IMR-90 (cell line): ENCODE data around the gene ASH1L. TPM values are rescaled to one million over a fixed set of nuclear protein-coding genes. Genes with fewer than 3 reads are reported as not detected.

Source experiments
- ATAC-seq: fragments of 200-7000 bp; cut with Tn5 transposase; 2 replicates; pipeline ENCODE4 v1.9.1; 2020; ENCODE audit warnings: low read depth, mild to moderate bottlenecking, moderate library complexity
- BruUV-seq: library from RNA; stranded (reverse); fragments of 400-500 nt; replicated peaks from 2 replicates; lab custom pipeline; 2021; lab: Mats Ljungman, UMichigan
- CTCF ChIA-PET: fragments of 300-600 bp; formaldehyde crosslinking; extraction: SDS; loops from one replicate; lab custom pipeline; 2021; ENCODE audit warnings: antibody characterized with exemption; lab: Yijun Ruan, JAX
- POLR2A ChIA-PET: fragments of 300-600 bp; sonication (Branson Sonifier 250); formaldehyde crosslinking; loops from one replicate; lab custom pipeline; 2022; ENCODE audit warnings: antibody characterized with exemption; ENCODE audit not compliant: unreplicated experiment; lab: Charles Lee
- DNase-seq: peaks from one replicate; pipeline ENCODE4 v3.0.0; 2013
- H2AFZ ChIP-seq: replicated peaks from 2 replicates; pipeline ENCODE3; 2013; ENCODE audit warnings: low read length, mild to moderate bottlenecking; ENCODE audit not compliant: poor library complexity
- H2AK5ac ChIP-seq: 2 replicates; pipeline ENCODE4 v1.6.1; 2013; ENCODE audit warnings: low read depth, low read length, inconsistent platforms
- H2AK9ac ChIP-seq: replicated peaks from 2 replicates; pipeline ENCODE3; 2013; ENCODE audit warnings: mild to moderate bottlenecking, low read depth, low read length, moderate library complexity; ENCODE audit not compliant: poor library complexity
- H2BK120ac ChIP-seq: 2 replicates; pipeline ENCODE4 v1.6.1; 2013; ENCODE audit warnings: low read depth, low read length, inconsistent platforms
- H2BK15ac ChIP-seq: 3 replicates; pipeline ENCODE4 v1.6.1; 2013; ENCODE audit warnings: low read depth, low read length, inconsistent platforms
- H2BK20ac ChIP-seq: 2 replicates; pipeline ENCODE4 v1.6.1; 2013; ENCODE audit warnings: low read depth, mild to moderate bottlenecking, inconsistent platforms, low read length, moderate library complexity
- H2BK5ac ChIP-seq: 2 replicates; pipeline ENCODE4 v1.6.1; 2013; ENCODE audit warnings: mild to moderate bottlenecking, low read depth, low read length, inconsistent platforms; ENCODE audit not compliant: poor library complexity, severe bottlenecking
- H3K14ac ChIP-seq: replicated peaks from 2 replicates; pipeline ENCODE4 v1.6.1; 2013; ENCODE audit warnings: low read depth, low read length, inconsistent platforms
- H3K18ac ChIP-seq: 2 replicates; pipeline ENCODE4 v1.6.1; 2013; ENCODE audit warnings: low read depth, low read length, control low read depth
- H3K23ac ChIP-seq: 2 replicates; pipeline ENCODE4 v1.6.1; 2013; ENCODE audit warnings: low read depth, low read length, inconsistent platforms
- H3K27ac ChIP-seq: 2 replicates; pipeline ENCODE4 v1.5.1; 2013; ENCODE audit warnings: mild to moderate bottlenecking, control low read depth, low read length; ENCODE audit not compliant: insufficient read depth
- H3K27me3 ChIP-seq: 2 replicates; pipeline ENCODE4 v1.6.1; 2013; ENCODE audit warnings: low read length; ENCODE audit not compliant: control insufficient read depth, insufficient read depth
- H3K36me3 ChIP-seq: 2 replicates; pipeline ENCODE4 v1.6.1; 2013; ENCODE audit warnings: low read length, mixed read lengths; ENCODE audit not compliant: control insufficient read depth, insufficient read depth
- H3K4ac ChIP-seq: 2 replicates; pipeline ENCODE4 v1.6.1; 2013; ENCODE audit warnings: low read depth, low read length, inconsistent platforms
- H3K4me1 ChIP-seq: 2 replicates; pipeline ENCODE4 v1.6.1; 2013; ENCODE audit warnings: low read length, mixed read lengths; ENCODE audit not compliant: control insufficient read depth, insufficient read depth
- H3K4me2 ChIP-seq: 2 replicates; pipeline ENCODE4 v1.6.1; 2013; ENCODE audit warnings: low read depth, mild to moderate bottlenecking, control low read depth, low read length, moderate library complexity
- H3K4me3 ChIP-seq: 2 replicates; pipeline ENCODE4 v1.5.1; 2013; ENCODE audit warnings: low read depth, mild to moderate bottlenecking, control low read depth, low read length, moderate library complexity; ENCODE audit not compliant: insufficient read depth
- H3K56ac ChIP-seq: 2 replicates; pipeline ENCODE4 v1.6.1; 2013; ENCODE audit warnings: low read length, inconsistent platforms; ENCODE audit not compliant: insufficient read depth; ENCODE audit errors: extremely low read depth
- H3K79me1 ChIP-seq, 2 experiments: 2 replicates each; pipeline ENCODE4 v1.6.1; 2013; ENCODE audit warnings: low read length in 2 of 2, inconsistent platforms in 1 of 2, low read depth in 1 of 2
- H3K9ac ChIP-seq: 2 replicates; pipeline ENCODE4 v1.6.1; 2013; ENCODE audit warnings: low read depth, low read length, control low read depth
- H3K9me1 ChIP-seq: 2 replicates; pipeline ENCODE4 v1.6.1; 2013; ENCODE audit warnings: low read length, inconsistent platforms; ENCODE audit not compliant: insufficient read depth
- H3K9me3 ChIP-seq: 2 replicates; pipeline ENCODE4 v1.6.1; 2013; ENCODE audit warnings: low read length; ENCODE audit not compliant: control insufficient read depth, insufficient read depth
- H4K20me1 ChIP-seq: 2 replicates; pipeline ENCODE4 v1.6.1; 2013; ENCODE audit warnings: low read length, inconsistent platforms; ENCODE audit not compliant: insufficient read depth
- H4K5ac ChIP-seq: 2 replicates; pipeline ENCODE4 v1.6.1; 2013; ENCODE audit warnings: mild to moderate bottlenecking, low read depth, low read length, control low read depth
- H4K8ac ChIP-seq, 2 experiments: 2 replicates each; pipeline ENCODE4 v1.6.1; 2013; ENCODE audit warnings: low read depth in 2 of 2, low read length in 2 of 2, control low read depth in 1 of 2, inconsistent platforms in 1 of 2
- H4K91ac ChIP-seq: 2 replicates; pipeline ENCODE4 v1.6.1; 2013; ENCODE audit warnings: low read depth, low read length, inconsistent platforms; ENCODE audit not compliant: insufficient read depth
- CEBPB ChIP-seq: IDR thresholded peaks from 2 replicates; pipeline ENCODE4 v1.6.1; 2012; ENCODE audit warnings: low read depth, low read length, improper control_type of control experiment
- ELK1 ChIP-seq: fragments of 150-350 bp; IDR thresholded peaks from 2 replicates; pipeline ENCODE4 v1.6.1; 2016; ENCODE audit warnings: low read depth, mild to moderate bottlenecking, low read length, moderate library complexity, borderline replicate concordance
- NFE2L2 ChIP-seq: fragments of 150-350 bp; IDR thresholded peaks from 2 replicates; pipeline ENCODE4 v1.6.1; 2016; ENCODE audit warnings: low read depth, mild to moderate bottlenecking, low read length
- RAD21 ChIP-seq: IDR thresholded peaks from 2 replicates; pipeline ENCODE4 v1.6.1; 2012; ENCODE audit warnings: low read length, improper control_type of control experiment
- SMC3 ChIP-seq: fragments of 150-350 bp; IDR thresholded peaks from 2 replicates; pipeline ENCODE4 v1.6.1; 2016; ENCODE audit warnings: low read depth, mild to moderate bottlenecking, antibody characterized with exemption, low read length, moderate library complexity
- WGBS, 2 experiments: methylation state at CpG; one replicate each; pipeline versions ENCODE4 v1.1.5 to v1.1.7; 2013; ENCODE audit warnings: missing lambda C conversion rate in 2 of 2; ENCODE audit not compliant: insufficient read length in 1 of 2; ENCODE audit errors: extremely low coverage in 2 of 2; 5-methylcytosine and 5-hydroxymethylcytosine counted together
- dilution Hi-C: fragments of 300-500 bp; cut with HindIII; formaldehyde crosslinking; loops from one replicate; pipeline ENCODE4 v1.14.3; 2018; ENCODE audit warnings: low sequenced_read_pairs; ENCODE audit not compliant: unreplicated experiment
- in situ Hi-C: fragments of 300-500 bp; cut with MboI; formaldehyde crosslinking; loops from 3 replicates; pipeline ENCODE4 v1.14.3; 2019; ENCODE audit warnings: low sequenced_read_pairs, inconsistent platforms, mixed read lengths
- intact Hi-C: fragments of 100-400 bp; cut with micrococcal nuclease; formaldehyde crosslinking; loops from 2 replicates; pipeline ENCODE4 v1.10.0; 2022
- polyA plus RNA-seq, 3 experiments: library from polyadenylated mRNA; depleted of rRNA; stranded (reverse); fragments of >200 nt; gene quantifications; 2 replicates each; pipeline ENCODE4 v1.2.3, GENCODE V29; 2012; ENCODE audit warnings: low replicate concordance in 1 of 3
- total RNA-seq: library from RNA; depleted of rRNA; stranded (reverse); fragments of >200 nt; gene quantifications from 2 replicates; pipeline ENCODE4 v1.2.3, GENCODE V29; 2012

The ASH1L gene
- total and polyA plus RNA-seq, 2 of the 4 experiments (the other 2 are of a cell fraction), result 13.7 to 18.5 TPM

DNA sequence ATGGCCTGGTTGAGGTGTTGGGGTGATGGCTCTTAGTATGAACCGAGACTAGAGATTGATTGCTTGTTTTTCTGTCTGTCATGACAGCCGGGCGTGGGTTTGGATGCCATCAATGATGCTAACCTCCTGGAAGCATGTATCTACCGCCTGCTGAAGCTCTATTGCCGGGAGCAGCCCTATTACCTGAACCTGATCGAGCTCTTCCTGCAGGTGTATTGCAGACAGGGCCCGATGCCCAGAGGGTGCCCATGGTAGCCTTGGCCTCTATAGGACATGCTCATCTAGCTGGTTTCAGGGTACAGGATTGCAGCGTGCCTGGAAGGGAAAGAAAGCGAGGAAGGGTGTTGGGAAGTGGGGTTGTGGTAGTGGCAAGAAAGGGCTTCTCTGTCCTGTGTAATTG lies 244.5 kb downstream of the ASH1L start:
- Histone ChIP-seq H4K5ac (no peak overlapping the region), H2AFZ (no peak overlapping the region), H3K36me3 (peaks cover 20% of the 10 kb centered on the region), H4K20me1 (no peaks in the 10 kb centered on the region), H3K56ac (no peak overlapping the region), H2AK5ac (no peak overlapping the region), H3K23ac (no peak overlapping the region), H4K8ac (no peak overlapping the region), H3K27ac (no peak overlapping the region), H3K4ac (no peak overlapping the region), H3K4me3 (no peak overlapping the region), H2AK9ac (no peak overlapping the region), H3K14ac (no peak overlapping the region), H2BK15ac (no peak overlapping the region), H3K9me1 (peaks cover 13% of the 10 kb centered on the region; the same call in 1 of the 2 replicates), H3K9me3 (no peaks in the 10 kb centered on the region), H4K91ac (no peak overlapping the region), H2BK5ac (no peak overlapping the region), H2BK120ac (no peak overlapping the region), H3K18ac (no peak overlapping the region), H3K79me1 (peaks cover 0 to 52% of the 10 kb centered on the region in 2 experiments; a peak in 3 of 4 replicates), H3K27me3 (no peaks in the 10 kb centered on the region), H2BK20ac (no peak overlapping the region), H3K9ac (no peak overlapping the region), H3K4me2 (no peak overlapping the region), H3K4me1 (peaks cover 9% of the 10 kb centered on the region; the same call in 1 of the 2 replicates)
- ChIA-PET POLR2A (no interaction called here), CTCF (no interaction called here)
- DNase-seq (no peak), ATAC-seq (no peak)
- TF ChIP-seq NFE2L2 (no peak), CEBPB (no peak), ELK1 (no peak), RAD21 (no peak), SMC3 (no peak)
- 90% methylated on average over 6 of the region's 9 CpGs; no CpG with 5 or more reads in 1 of the 2 experiments for WGBS, 2 experiments
- in situ Hi-C loops, result loop anchor here (5.0 kb wide), 1 partner anchor 41 kb away; the partner anchor contains the start of gene HCN3
- intact Hi-C loops, result no loop called here
- dilution Hi-C loops, result no loop called here
- no TSS peak for BruUV-seq
